ENCODE data around the gene MRPS7.
"Not testable (repeated sequence)": the region's sequence is repeated elsewhere in the genome, so short reads cannot be mapped to it uniquely, and the experiment has no call there.

The MRPS7 gene

GRCh38 chr17:75271233-75271954 lies 9.7 kb downstream of the MRPS7 start:
- peak; percentile 83 to 84 for DNase-seq (ENCODE audit: low read depth in 2 of 2)

- no peak for DNase-seq (ENCODE audit: low read depth in 2 of 2)
Measured at GRCh38 chr17:75271955-75272847, 10.5 kb downstream of the MRPS7 start.

GRCh38 chr17:75272848-75273184 lies 11.1 kb downstream of the MRPS7 start:
- DNase-seq (ENCODE audit: low read depth in 2 of 2), result no peak

GRCh38 chr17:75273977-75274708 lies 12.5 kb downstream of the MRPS7 start:
- no peak for DNase-seq (ENCODE audit: low read depth in 2 of 2)

GRCh38 chr17:75277664-75278071 lies 16.0 kb downstream of the MRPS7 start:
- no peak for DNase-seq (ENCODE audit: low read depth in 2 of 2)

GRCh38 chr17:75280189-75280588 lies 18.5 kb downstream of the MRPS7 start:
- DNase-seq (ENCODE audit: low read depth in 2 of 2), result not testable (repeated sequence)

- DNase-seq (ENCODE audit: low read depth in 2 of 2), result no peak
Measured at GRCh38 chr17:75285123-75285522, 23.4 kb downstream of the MRPS7 start.

GRCh38 chr17:75287221-75287620 lies 25.5 kb downstream of the MRPS7 start:
- DNase-seq (ENCODE audit: low read depth in 2 of 2), result no peak

GRCh38 chr17:75288359-75288758 lies 26.7 kb downstream of the MRPS7 start:
- no peak for DNase-seq (ENCODE audit: low read depth in 2 of 2)

GRCh38 chr17:75288770-75289114 lies 27.1 kb downstream of the MRPS7 start:
- DNase-seq (ENCODE audit: low read depth in 2 of 2), result peak; percentile 39 to 40

- peak; percentile 90 to 96 for DNase-seq (ENCODE audit: low read depth in 2 of 2)
Measured at GRCh38 chr17:75289115-75289831, 27.6 kb downstream of the MRPS7 start, which contains the start of gene SLC25A19. TSS of gene SLC25A19 (minus strand) at chr17:75289433. CDS start at chr17:75286764, 2,669 bp downstream.

- peak; percentile 30 to 57 for DNase-seq (ENCODE audit: low read depth in 2 of 2)
Measured at GRCh38 chr17:75289832-75290337, 28.2 kb downstream of the MRPS7 start.

GRCh38 chr17:75292810-75293448 lies 31.2 kb downstream of the MRPS7 start:
- not testable (repeated sequence) for DNase-seq (ENCODE audit: low read depth in 2 of 2)

GRCh38 chr17:75295201-75296158 lies 33.8 kb downstream of the MRPS7 start:
- DNase-seq (ENCODE audit: low read depth in 2 of 2), result peak in 1 of 2 donors; percentile 22

GRCh38 chr17:75300280-75300679 lies 38.6 kb downstream of the MRPS7 start:
- DNase-seq (ENCODE audit: low read depth in 2 of 2), result no peak

- no peak for DNase-seq (ENCODE audit: low read depth in 2 of 2)
Measured at GRCh38 chr17:75301049-75301448, 39.4 kb downstream of the MRPS7 start.

GRCh38 chr17:75301502-75302206 lies 40.0 kb downstream of the MRPS7 start:
- no peak for DNase-seq (ENCODE audit: low read depth in 2 of 2)

GRCh38 chr17:75307957-75308731 lies 46.5 kb downstream of the MRPS7 start:
- DNase-seq (ENCODE audit: low read depth in 2 of 2), result no peak
